Stimulated activated CD4-positive, alpha-beta T cell treated with anti-CD3 and anti-CD28 coated beads, Interleukin-4, amount 100 ng/mL, for 4 hours (primary cell): Measurements from ENCODE around the gene TSPOAP1.
A peak's percentile ranks its signal among the peaks of the same experiment; 100 is the strongest.

Experiments
- DNase-seq, 2 experiments: peaks; one replicate each; pipeline ENCODE4 v3.0.0-alpha.2; 2020

The TSPOAP1 gene

GRCh38 chr17:58329035-58329809 lies 627 bp upstream of the TSPOAP1 start:
- peak; percentile 89 for DNase-seq

- no peak for DNase-seq
Measured at GRCh38 chr17:58327363-58328194, 1.0 kb downstream of the TSPOAP1 start.

GRCh38 chr17:58326609-58327362 lies 1.8 kb downstream of the TSPOAP1 start:
- DNase-seq, result no peak

GRCh38 chr17:58325976-58326468 lies 2.6 kb downstream of the TSPOAP1 start:
- no peak for DNase-seq

DNA sequence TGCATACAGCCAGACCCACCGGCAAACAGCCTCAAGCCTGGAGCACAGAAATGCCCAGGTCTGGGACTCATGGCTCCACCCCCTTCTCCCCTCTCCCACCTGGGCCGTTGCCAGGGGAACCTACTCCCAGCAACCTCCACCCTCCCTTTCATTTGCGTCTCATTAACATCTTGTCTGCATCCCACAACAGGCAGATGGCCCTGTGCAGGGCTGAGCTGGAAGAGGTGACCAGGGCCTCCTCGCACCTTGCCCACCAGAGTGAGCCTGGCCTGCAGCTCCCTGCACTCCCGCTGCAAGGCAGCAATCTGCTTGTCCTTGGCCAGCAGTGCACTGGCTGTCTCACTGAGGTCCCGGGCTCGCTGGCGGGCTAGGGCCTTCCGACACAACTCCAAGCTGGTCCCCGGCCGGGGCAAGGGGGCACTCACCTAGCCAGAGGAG lies 3.3 kb downstream of the TSPOAP1 start:
- DNase-seq, result no peak

DNA sequence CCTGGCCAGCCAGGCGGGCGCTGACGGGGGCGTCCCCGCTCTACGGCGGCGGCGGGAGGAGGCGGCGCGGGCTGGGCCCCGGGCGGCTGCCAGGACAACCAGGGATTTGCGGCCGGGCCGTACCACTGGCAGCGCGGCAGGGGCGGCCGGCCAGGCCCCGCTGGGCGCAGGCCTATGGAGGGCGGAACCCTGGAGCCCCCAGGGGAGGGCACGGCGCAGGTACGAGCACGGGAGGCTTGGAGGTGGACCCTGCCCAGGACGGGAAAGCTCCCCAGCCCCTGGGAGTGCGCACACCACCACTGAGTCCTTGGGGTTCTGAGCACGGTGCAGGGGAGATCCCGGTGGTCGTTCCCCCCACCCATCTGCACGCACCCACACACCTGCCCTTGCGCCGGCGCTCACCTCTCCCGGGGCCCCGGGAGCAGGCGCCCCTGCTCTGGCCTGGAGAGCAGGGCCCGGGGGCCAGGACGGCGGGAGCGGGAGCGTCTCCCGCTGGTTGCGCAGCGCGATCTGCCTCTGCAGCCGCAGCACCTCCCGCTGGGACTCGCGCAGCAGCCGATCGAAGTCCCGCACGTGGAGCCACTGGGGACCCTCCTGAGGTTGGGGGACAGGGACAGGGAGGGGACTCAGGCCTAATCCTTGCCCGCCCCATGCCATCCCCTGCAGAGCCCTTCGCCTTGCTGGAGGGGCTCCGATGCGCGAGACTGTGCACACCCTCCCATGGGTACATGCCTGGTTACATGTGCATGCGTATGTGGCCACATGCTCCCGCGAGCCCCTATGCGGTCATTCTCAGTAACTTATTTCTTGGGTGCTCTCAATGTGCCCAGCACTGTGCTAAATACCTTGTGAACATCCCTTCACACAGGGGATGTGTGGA lies 3.9 kb downstream of the TSPOAP1 start:
- DNase-seq, result no peak

GRCh38 chr17:58324056-58324408 lies 4.6 kb downstream of the TSPOAP1 start:
- no peak for DNase-seq

DNA sequence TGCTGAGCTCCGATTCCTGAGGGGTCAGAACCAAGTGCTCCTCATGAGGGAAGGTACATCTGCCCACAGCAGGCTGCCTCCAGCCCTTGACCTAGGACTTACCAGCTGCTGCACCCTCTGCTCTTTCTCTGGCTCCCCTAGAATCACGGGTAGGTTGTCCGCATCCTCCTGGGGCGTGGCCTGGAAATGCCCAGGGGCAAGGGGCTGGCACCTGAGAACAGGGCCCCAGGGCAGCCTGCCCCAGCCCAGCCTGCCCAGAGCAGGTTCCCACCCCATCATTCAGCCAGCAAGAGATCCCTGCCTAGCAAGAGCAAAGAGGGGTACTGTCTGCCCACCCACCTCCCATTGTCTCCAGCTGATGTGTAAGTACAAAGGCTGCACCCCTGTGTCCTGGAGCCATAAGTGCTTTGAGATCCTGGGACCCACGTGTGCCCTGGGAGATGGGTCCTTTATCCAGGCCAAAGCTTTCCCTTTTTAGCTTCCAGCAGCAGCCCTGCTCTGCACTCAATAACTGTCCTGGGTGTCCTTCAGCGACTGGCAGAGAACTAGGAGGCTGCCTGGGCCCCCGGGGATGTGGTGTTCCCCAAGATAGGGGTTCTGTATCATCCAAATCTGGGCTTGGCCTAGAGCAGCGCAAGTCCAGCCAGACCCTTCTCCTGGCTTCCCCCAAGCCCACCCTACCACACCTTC lies 5.1 kb downstream of the TSPOAP1 start:
- no peak for DNase-seq

DNA sequence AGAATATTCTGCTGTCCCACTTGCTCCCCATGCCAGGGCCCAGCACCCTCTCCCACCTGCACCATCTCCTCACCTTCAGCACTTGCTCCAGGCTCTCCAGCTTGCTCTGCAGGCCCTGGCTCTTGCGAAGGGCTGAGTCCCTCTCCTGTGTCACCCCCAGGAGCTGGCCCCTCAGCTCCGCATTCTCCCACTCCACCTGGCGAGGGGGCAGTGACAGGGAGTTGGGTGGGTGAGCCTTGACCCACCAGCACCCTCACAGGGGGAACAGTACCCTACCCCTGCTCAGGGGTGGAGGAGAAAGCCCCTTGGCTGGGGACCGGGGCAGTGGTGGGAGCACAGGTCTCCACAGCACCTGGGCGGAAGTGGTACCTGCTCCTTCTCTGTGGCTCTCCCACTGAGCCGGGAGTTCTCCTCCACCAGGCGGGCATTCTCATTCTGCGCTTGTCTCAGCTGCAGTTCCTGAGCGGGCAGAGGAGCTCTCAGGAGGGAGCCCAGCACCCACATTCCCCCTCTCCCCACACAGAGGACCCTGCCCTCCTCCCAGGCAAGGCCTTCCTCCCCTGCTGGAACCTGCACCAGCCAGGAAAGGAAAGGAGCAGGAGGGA lies 5.9 kb downstream of the TSPOAP1 start:
- DNase-seq, result no peak

DNA sequence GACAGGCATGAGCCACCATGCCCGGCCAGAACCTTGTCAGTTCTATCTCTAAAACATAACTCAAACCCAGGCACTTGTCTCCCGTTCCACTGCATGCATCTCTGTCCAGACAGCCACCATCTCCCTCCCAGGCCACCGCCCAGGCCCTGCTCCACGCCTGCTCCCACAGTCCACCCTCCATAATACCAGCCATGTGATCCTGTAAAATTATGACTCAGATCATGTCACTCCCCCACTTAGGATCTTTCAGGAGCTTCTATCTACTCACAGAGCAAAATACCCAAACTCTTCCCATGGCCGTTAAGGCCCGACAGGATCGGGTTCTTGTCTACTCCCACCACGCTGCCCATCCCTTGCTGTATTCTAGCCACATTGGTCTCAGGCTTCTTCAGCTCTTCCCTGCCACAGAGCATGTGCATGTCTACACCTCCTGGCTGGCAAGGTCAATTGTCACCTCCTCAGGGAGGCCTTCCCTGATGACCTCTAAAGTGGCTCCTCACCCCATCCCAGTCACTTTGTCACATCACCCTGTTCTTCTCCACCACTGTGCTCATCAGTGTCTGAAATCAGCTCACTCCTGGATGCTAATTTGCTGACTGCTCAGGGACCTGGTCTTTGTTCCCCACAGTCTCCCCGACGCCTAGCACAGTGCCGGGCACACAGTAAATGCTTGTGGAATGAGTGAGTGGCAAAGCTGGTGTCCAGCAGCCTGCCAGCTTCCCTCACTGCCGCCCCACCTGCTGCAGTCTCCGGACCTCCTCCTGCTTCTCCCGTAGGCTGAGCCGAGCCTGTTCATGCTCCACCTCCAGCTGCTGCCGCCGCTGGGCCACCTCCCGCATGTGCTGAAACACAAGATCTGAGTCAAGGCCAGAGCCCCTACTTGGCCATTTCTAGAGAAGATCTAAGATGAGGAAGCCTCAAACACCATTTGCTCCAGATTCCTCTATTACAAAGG lies 6.7 kb downstream of the TSPOAP1 start:
- DNase-seq, result no peak

- no peak for DNase-seq
Measured at GRCh38 chr17:58320570-58321323, 7.8 kb downstream of the TSPOAP1 start.

DNA sequence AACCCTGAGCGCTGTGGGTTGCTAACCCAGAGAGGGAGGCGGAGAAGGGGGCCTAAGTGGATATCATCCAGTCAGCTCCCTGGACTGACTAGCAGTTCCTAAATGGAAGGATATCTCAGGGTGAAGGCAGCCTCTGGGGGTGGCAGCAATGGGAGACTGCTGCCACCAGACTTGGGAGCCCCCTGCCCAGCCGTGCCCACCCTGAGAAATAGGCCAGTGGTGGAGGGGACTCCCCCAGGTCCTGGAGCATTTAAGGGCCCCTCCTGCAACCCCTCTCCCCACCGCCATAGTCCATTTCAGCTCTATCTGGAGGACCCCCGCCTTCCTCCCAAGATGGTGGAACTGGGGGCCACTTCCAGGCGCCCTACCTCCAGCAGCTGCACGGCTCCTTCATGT lies 8.4 kb downstream of the TSPOAP1 start:
- DNase-seq, result no peak

DNA sequence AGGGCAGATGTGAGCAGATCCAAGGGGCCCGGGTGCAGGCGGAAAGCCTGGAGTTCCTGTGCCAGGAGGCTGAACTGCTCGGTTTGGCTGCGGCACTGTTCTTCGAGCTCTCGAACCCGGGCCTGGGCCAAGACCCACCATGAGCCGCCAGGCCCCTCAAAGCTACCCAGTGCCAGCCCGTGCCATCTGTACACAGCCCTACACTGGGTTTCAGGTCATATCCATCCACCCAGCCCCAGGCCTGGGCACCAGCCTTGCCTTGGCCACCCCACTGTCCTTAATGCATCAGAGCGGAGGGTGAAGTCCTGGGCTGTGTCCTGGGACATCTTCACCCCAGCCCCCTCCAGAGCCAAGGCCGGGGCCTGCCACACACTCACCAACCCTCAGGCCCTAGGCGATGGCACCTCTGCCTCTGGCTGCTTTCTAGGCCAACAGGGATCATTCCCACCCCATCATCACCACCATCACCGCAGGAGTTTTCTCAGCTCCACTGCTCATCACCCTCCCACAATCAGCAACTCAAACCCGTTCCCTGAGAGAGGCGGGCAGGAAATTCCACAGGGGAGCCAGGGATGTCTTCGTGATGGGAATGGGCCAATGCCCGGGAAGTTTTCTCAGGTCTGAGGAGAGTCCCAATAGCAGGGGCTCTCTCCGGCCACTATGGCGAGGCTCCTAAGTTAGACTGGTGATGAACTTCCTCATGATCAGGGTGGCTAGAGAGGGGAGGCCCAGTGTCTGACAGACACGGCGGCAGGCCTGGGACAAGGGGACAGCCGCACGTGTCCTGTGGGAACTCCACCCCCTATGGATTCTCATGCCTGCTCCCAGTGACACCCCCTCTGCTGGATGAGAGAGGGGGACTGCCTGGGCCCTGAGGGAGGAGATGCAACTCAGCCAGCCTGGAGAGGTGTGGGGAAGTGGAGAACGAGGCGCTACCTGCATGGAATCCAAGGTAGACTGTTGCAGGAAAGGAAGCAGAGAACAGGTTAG lies 9.1 kb downstream of the TSPOAP1 start:
- no peak for DNase-seq

DNA sequence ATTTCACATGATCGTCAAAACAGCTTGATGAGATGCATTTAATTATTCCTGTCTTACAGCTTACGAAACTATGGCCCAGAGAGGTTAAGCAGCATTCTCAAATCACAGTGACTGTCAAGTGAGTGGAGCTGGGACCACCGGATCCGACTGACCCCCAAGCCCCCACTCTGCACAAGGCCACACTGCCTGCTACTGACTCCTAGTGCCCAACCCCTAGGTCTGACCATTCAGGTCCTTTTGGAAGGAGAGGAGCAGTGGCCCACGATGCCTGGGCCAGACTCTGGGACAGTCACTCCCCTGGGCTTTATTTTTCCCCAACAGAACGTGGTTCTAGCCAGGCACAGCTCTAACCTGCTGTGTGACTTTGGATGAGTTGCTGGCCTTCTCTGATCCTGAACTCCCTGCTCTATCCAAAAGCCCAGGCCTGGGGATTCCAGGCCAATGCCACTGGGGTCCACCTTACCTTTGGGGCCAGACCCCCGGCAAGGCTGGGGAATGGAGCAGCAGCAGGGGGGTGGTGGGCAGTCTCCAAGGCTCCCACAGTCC lies 9.9 kb downstream of the TSPOAP1 start:
- no peak for DNase-seq

DNA sequence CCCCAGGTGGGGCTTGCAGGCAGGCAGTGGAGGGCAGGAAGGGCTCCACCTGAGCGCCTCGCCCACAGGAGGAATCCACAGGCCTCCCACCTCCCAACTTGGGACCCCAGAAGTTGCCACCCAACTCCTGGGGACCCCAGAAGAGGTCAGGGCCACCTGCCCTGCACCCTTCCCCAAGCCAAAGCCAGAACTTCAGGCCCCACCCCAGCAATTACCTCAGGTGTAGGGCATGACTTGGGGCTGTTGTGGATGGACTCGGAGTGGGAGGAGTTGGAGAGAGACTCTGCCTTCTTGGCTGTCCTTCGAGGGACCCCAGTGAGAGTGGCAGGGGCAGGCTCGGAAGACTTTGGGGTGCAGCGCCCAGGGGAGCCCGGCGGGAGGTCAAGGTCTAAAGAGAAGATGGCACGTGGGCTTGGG lies 10.5 kb downstream of the TSPOAP1 start:
- DNase-seq, result no peak

- DNase-seq, result peak; percentile 49 to 77
Measured at GRCh38 chr17:58317421-58318064, 11.1 kb downstream of the TSPOAP1 start.
